NCI-H774 (cell line): ENCODE measurements around the gene SRP9.
"Not testable (repeated sequence)": the region's sequence is repeated elsewhere in the genome, so short reads cannot be mapped to it uniquely, and the experiment has no call there.

Source experiments
- DNase-seq: peaks from one replicate; lab custom pipeline; 2025; lab: John Stamatoyannopoulos, UW

The SRP9 gene

DNA sequence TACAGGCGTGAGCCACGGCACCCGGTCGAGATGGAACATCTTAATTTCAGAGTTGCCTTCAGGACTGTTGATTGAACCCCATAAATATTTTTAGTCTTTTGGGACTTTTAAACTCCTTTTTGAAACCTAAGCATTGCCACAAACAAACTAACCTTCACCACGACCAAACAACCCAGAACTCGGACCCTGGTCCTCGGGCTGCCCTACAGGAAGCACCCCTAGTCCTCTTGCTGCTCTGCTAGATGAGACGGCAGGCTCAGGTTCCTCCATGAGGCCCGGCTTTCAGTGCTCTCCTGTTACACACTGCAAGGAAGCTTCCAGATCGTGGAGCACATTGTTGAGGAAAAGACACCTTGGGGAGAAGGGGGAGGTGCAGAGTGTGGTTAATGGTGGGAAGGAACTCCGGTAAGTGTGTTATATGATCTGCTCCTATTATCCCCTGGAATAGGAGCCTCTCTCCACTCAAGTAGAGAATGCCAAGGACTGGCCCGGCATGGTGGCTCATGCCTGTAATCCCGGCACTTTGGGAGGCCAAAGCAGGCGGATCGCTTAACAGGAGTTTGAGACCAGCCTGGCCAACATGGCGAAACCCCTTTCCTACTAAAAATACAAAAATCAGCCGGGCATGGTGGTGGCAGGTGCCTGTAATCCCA is 38.0 kb downstream of the SRP9 start:
- no peak for DNase-seq

DNA sequence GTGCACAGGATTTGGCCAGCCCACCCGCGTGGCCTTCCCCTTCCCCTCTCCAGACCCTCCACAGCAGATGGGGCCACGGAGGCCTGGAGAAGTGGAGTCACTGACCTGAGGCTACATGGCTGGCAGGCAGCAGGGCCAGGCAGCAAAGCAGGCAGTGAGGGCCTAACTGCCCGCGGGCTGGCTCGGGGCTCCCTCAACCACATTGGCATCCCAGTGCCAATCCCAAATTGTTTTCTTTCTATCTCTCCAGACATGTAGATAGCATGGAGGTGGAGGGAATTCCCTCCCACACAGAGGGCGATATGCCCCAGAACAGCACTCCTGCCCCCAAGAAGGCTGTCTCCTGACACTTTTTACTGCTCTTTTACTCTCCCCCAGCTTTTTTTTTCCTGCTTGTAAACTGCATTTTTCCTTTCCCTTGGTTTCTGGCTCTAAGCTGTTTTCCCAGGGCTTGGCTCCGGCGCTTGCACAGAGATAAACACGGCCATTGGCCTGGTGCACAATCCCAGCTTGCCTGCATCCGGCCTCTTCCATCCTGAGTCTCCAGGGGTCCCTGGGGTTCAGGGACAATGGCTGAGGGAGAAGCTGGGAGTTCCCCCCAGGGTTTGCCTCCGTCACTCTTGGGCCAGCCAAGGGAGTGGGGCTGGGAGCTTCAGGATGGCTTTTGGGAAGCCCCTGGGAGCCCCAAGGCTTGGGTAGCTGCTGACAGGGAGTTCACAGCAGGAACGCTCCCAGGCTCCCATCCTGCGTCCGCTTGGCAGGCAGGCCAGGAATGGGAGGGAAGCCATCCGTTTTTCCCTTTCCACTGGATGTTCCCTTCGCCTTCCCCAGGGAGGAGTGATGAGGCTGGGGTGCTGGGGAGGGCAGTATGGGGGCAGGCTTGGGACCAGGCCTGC is 39.3 kb downstream of the SRP9 start:
- no peak for DNase-seq

DNA sequence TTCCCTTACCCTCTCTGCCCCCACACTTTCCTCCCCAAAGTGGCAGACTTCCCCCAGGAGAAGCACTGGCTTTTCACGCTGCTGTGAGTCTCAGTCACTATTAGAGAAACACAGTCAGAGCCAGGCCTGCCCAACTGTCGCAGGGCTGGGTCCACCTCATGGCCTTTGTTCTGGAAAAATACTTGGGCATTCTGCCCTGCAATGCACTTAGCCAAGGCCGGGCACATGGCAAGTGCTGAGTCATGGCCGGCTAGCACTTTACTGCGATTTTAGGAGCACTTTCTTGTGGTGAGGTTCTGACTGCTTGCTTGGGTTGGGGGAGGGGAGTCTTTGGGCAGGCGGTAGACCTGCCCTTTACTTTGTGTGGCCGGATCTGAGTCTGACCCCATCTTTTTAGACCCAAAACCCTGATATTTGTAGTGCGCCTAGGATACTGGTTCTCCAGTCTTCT is 40.0 kb downstream of the SRP9 start:
- DNase-seq: no peak

DNA sequence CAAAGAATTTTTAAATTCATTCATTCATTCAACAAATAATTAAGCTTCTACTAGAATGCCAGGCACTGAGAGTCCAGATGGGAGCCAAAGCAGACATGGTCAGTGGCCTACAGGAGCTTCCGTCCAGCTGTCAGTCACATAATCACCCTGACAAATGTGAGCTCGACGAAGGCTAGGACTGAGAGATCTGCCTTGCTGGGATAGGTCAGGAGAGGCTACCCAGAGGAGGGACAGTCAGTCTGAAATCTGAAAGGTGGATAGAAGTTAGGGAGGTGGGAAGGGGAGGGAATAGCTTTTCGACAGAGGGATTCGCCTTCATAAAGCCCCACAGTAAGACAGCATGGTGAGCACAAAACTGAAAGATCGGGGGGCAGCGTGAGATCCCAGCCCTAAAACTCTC is 40.6 kb downstream of the SRP9 start:
- DNase-seq: no peak

DNA sequence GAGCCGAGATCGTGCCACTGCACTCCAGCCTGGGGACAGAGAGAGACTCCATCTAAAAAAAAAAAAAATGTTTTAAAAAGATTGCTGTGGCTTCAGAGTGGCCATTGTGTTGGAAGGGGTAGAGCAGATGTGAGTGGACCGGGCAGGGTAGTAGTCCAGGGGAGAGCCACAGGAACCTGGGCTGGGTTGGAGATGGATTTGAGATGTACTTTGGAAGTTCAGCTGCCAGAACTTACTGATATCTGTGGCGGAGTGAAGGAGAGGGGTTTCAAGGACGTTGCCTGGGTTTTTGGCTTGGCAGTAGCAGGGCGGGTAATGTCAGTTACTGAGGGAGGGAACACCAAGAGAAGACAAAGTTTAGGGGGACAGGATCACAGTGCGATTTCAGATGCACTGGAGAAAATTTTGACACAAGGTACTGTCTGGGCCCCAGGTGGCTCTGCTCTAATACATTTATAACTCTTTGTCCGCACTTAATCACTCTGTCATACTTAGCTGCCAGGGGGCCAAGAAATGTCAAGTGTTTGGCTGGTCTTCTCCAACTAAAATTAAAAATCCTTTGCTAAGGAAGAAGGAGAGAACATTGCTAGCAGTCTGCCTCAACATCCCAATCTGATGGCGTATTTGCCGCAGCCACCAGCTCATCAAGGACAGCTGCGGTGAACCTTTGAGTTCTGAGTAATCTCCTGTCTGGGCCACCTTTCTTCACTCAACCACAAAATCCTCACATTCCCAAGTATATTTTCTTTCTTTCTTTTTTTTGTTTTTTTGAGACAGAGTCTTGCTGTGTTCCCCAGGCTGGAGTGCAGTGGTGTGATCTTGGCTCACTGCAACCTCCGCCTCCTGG is 41.9 kb downstream of the SRP9 start:
- no peak for DNase-seq

GRCh38 chr1:225820522-225821120 is 43.0 kb downstream of the SRP9 start:
- DNase-seq: peak; percentile 24

GRCh38 chr1:225822655-225823403 is 45.2 kb downstream of the SRP9 start:
- DNase-seq: no peak

GRCh38 chr1:225823811-225824261 is 46.2 kb downstream of the SRP9 start:
- no peak for DNase-seq

DNA sequence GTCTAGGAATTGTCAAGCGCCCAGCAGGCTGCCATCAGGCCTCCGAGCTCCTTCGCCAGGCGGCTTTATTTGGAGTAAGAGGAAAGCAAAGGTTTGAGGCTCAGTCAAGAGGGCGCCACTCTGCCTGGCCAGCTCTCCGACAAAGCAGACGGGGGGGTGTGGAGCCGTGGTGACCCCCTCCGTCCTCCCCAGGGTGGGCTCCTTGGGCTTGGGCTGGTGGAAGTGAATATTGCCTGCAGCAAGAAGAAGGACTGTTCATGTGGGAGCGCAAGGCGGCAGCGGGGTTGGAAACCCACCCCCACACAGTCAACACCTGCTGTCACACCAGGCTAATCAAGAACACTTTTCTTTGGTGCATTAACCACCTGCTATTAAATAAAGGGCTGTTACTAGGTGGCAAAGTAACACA is 46.9 kb downstream of the SRP9 start:
- peak; percentile 76 for DNase-seq

GRCh38 chr1:225825078-225825477 is 47.5 kb downstream of the SRP9 start:
- peak; percentile 52 for DNase-seq

GRCh38 chr1:225825607-225826007 is 48.0 kb downstream of the SRP9 start:
- DNase-seq: peak; percentile 49

DNA sequence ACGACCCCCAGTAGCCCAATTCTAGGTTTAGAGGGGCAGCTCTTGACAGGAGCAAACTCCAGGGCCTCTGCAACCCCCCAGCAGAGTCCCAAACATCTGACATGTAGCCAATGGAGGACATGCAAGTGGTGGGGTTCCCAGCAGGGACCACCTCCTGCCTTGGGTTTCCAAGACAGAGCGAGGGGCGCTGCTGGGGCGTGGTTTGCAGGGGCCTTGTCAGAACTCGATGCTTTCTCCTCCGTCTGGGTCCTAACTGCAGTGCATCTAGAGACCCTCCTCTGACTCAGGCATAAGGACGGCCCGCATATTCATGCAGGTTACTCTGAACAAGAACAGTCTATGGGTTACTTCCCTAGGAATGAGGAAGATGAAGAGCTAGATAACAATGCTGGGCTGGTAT is 49.5 kb downstream of the SRP9 start:
- no peak for DNase-seq

- DNase-seq: no peak
Observed at GRCh38 chr1:225828706-225829345, 51.2 kb downstream of the SRP9 start.

- no peak for DNase-seq
Observed at GRCh38 chr1:225830841-225831240, 53.2 kb downstream of the SRP9 start.

DNA sequence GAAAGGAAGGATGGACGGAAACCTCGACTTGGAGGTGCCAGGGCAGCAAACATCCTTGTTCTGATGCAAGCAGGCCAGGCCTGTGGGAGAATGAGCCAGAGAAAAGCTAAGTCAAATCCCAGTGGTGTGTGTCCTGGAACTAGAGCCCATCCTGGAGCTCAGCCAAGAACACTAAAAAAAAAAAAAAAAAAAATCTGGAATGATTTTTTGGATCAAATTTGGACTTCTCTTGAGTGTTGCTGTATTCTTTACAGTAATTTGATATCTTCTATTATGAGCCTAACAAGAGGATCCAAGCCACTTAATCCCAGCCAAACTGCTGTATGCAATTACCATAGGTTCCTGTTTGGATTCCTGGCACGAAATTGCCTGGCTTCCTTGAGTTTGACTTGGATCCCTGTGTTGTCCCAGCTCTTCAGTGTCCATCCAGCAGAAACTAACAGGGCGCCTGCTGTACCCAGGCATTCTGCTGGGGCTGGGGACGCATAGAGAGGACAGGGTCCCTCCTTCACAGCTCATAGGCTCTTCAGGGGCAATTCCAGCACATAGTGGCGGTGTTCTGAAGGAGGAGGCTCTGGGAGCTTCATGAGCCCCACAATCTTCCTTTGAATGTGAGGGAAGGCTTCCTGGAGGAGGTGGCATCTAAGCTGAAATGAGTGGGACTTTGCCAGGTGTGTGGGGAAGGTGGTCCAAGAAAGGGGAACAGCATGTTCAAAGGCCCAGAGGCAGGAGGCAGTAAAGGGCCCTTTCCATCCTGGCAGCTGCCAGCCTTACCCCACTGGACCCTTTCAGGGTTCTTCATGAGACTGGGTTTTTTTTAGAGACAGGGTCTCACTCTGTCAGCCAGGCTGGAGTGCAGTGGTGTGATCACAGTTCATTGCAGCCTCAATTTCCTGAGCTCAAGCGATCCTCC is 57.0 kb downstream of the SRP9 start:
- DNase-seq: no peak

GRCh38 chr1:225835856-225836255 is 58.2 kb downstream of the SRP9 start:
- DNase-seq: no peak

DNA sequence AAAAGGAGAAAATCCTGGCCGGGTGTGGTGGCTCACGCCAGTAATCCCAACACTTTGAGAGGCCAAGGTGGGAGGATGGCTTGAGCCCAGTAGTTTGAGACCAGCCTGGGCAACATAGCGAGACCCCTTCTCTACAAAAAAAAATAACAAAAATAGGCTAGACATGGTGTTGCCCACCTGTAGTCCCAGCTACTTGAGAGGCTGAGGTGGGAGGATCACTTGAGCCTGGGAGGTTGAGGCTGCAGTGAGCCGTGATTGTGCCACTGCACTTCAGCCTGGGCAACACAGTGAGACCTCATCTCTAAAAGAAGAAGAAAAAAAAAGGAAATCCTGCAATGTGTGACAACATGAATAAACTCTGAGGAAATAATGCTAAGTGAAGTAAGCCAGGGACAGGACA is 58.7 kb downstream of the SRP9 start:
- DNase-seq: not testable (repeated sequence)

DNA sequence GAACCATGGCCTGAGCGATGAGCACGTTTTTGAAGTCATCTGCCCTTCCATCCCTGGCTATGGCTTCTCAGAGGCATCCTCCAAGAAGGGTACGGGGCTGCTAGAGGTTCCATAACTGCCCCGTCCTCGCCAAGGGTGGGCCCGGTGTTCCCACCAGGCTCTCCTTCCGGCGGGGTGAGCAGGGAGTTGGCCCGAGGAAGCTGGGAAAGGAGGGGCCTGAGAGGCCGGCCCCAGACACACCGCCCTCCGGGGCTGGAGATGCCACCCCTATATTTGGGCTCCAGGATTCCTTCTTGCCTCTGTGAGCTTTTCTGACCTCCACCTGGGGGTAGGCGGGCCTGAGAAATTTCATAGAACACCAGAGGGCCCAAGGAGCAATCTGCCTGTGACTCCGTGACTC is 61.2 kb downstream of the SRP9 start:
- DNase-seq: no peak
